B cell (primary cell): ENCODE data around the gene TENM4. TPM values are rescaled to one million over a fixed set of nuclear protein-coding genes. Genes with fewer than 3 reads are reported as not detected.

Experiments used
- ATAC-seq: fragments of 200-7000 bp; cut with Tn5 transposase; one replicate; pipeline ENCODE4 v1.10.0; 2021; ENCODE audit warnings: low read depth, mild to moderate bottlenecking, moderate number of reproducible peaks, moderate library complexity
- CTCF ChIA-PET: fragments of 350-600 bp; sonication (Branson Sonifier 250); formaldehyde crosslinking; loops from one replicate; lab custom pipeline; 2021; ENCODE audit warnings: antibody characterized with exemption, inconsistent platforms; lab: Charles Lee
- POLR2A ChIA-PET: fragments of 350-600 bp; sonication (Branson Sonifier 250); formaldehyde crosslinking; loops from one replicate; lab custom pipeline; 2021; ENCODE audit warnings: antibody characterized with exemption; lab: Charles Lee
- DNase-seq: peaks from one replicate; pipeline ENCODE4 v3.0.0; 2013
- H2AFZ ChIP-seq: 2 replicates; pipeline ENCODE4 v1.6.1; 2012; ENCODE audit warnings: mild to moderate bottlenecking, low read depth, low read length; ENCODE audit not compliant: insufficient read depth, poor library complexity, severe bottlenecking
- H3K27ac ChIP-seq, 2 donors: 1 replicate in 1 of 2; 2 replicates in 1 of 2; pipeline ENCODE4 v1.5.1; 2012 to 2013; ENCODE audit warnings: low read length in 2 of 2, mild to moderate bottlenecking in 2 of 2, moderate library complexity in 1 of 2
- H3K27me3 ChIP-seq, 4 experiments: fragments of 200-600 bp in 1 of 4; sonication (generic) in 1 of 4; replicated peaks in 1 of 4; 1 replicate in 2 of 4; 2 replicates in 2 of 4; pipeline versions ENCODE4 v1.6.1 to v1.7.0; 2013 to 2016; ENCODE audit warnings: low read length in 3 of 4, mild to moderate bottlenecking in 2 of 4, mixed read lengths in 1 of 4, moderate library complexity in 1 of 4; ENCODE audit not compliant: insufficient read depth in 4 of 4, control insufficient read depth in 3 of 4; ENCODE audit errors: control extremely low read depth in 1 of 4
- H3K36me3 ChIP-seq, 2 experiments: replicated peaks in 1 of 2; 1 replicate in 1 of 2; 2 replicates in 1 of 2; pipeline versions ENCODE4 v1.6.1 to v1.7.1; 2013; ENCODE audit warnings: low read length in 1 of 2; ENCODE audit not compliant: insufficient read depth in 2 of 2, control insufficient read depth in 1 of 2; ENCODE audit errors: control extremely low read depth in 1 of 2, extremely low read depth in 1 of 2
- H3K4me1 ChIP-seq, 2 donors: fragments of 200-600 bp in 1 of 2; sonication (generic) in 1 of 2; 1 replicate in 1 of 2; 2 replicates in 1 of 2; pipeline versions ENCODE4 v1.5.1 to v1.6.1; 2013 to 2017; ENCODE audit warnings: low read length in 2 of 2; ENCODE audit not compliant: control insufficient read depth in 2 of 2, insufficient read depth in 2 of 2
- H3K4me2 ChIP-seq: replicated peaks from 2 replicates; pipeline ENCODE3; 2012; ENCODE audit warnings: mild to moderate bottlenecking, low read depth, low read length; ENCODE audit not compliant: poor library complexity, severe bottlenecking
- H3K4me3 ChIP-seq, 5 experiments: fragments of 200-600 bp in 1 of 5; sonication (generic) in 1 of 5; 1 replicate in 3 of 5; 2 replicates in 2 of 5; pipeline versions ENCODE4 v1.5.1 to v1.7.0; 2011 to 2016; ENCODE audit warnings: low read length in 4 of 5, mild to moderate bottlenecking in 4 of 5, low read depth in 2 of 5, control low read depth in 1 of 5, moderate library complexity in 1 of 5; ENCODE audit not compliant: insufficient read depth in 1 of 5; ENCODE audit errors: control extremely low read depth in 1 of 5, extremely low read depth in 1 of 5
- H3K79me2 ChIP-seq: fragments of 200-600 bp; sonication (generic); one replicate; pipeline ENCODE4 v1.6.0; 2016; ENCODE audit warnings: low read length; ENCODE audit not compliant: control insufficient read depth, insufficient read depth
- H3K9ac ChIP-seq: fragments of 200-600 bp; sonication (generic); 2 replicates; pipeline ENCODE4 v1.6.1; 2017; ENCODE audit warnings: mild to moderate bottlenecking, low read length, moderate library complexity
- H3K9me3 ChIP-seq, 3 donors: one replicate each; pipeline versions ENCODE4 v1.6.1 to v1.7.1; 2013; ENCODE audit warnings: low read length in 2 of 3; ENCODE audit not compliant: control insufficient read depth in 2 of 3, insufficient read depth in 1 of 3; ENCODE audit errors: control extremely low read depth in 1 of 3
- H4K20me1 ChIP-seq: 2 replicates; pipeline ENCODE4 v1.6.0; 2012; ENCODE audit warnings: mild to moderate bottlenecking, low read length; ENCODE audit not compliant: insufficient read depth, control insufficient read depth, poor library complexity, severe bottlenecking
- H3K27ac Mint-ChIP-seq: one replicate; pipeline ENCODE4 v1.8.0; 2021; ENCODE audit warnings: mixed read lengths
- H3K27me3 Mint-ChIP-seq: one replicate; pipeline ENCODE4 v1.8.0; 2021; ENCODE audit warnings: mixed read lengths
- H3K4me1 Mint-ChIP-seq: one replicate; pipeline ENCODE4 v1.8.0; 2021; ENCODE audit warnings: mixed read lengths
- H3K4me3 Mint-ChIP-seq: one replicate; pipeline ENCODE4 v1.8.0; 2021; ENCODE audit warnings: mixed read lengths
- H3K9me3 Mint-ChIP-seq: one replicate; pipeline ENCODE4 v1.8.0; 2022; ENCODE audit warnings: mixed read lengths; ENCODE audit not compliant: insufficient read depth
- EZH2 ChIP-seq: IDR thresholded peaks from 2 replicates; pipeline ENCODE4 v1.6.1; 2012; ENCODE audit warnings: borderline replicate concordance, low read depth, mild to moderate bottlenecking, moderate library complexity, low read length; ENCODE audit not compliant: insufficient read depth, poor library complexity, severe bottlenecking
- WGBS: methylation state at CpG from one replicate; pipeline ENCODE4 v1.1.5; 2013; ENCODE audit warnings: missing lambda C conversion rate; ENCODE audit not compliant: insufficient coverage; 5-methylcytosine and 5-hydroxymethylcytosine counted together
- intact Hi-C: fragments of 100-400 bp; cut with micrococcal nuclease; formaldehyde crosslinking; loops from one replicate; pipeline ENCODE4 v1.10.0; 2022
- polyA plus RNA-seq: library from polyadenylated mRNA; depleted of rRNA; stranded (reverse); fragments of >200 nt; gene quantifications from 2 replicates; pipeline ENCODE4 v1.2.3, GENCODE V29; 2012
- total RNA-seq, 2 donors: library from RNA; stranded (reverse); fragments of 120-200 nt in 1 of 2; gene quantifications; 1 replicate in 1 of 2; 2 replicates in 1 of 2; pipeline versions ENCODE4 v1.2.3 to v1.2.4, GENCODE V29; 2013 to 2022
- TF ChIP-seq, protein P1 (sequence below): fragments of 200-600 bp; IDR thresholded peaks from one replicate; pipeline ENCODE4 v1.8.0; 2022; ENCODE audit warnings: antibody characterized with exemption, mild to moderate bottlenecking

The TENM4 gene
- total and polyA plus RNA-seq, 2 donors (not counting 1 experiment from before 2014, with no cell fraction given), result 0.09 to 5.7 TPM

DNA sequence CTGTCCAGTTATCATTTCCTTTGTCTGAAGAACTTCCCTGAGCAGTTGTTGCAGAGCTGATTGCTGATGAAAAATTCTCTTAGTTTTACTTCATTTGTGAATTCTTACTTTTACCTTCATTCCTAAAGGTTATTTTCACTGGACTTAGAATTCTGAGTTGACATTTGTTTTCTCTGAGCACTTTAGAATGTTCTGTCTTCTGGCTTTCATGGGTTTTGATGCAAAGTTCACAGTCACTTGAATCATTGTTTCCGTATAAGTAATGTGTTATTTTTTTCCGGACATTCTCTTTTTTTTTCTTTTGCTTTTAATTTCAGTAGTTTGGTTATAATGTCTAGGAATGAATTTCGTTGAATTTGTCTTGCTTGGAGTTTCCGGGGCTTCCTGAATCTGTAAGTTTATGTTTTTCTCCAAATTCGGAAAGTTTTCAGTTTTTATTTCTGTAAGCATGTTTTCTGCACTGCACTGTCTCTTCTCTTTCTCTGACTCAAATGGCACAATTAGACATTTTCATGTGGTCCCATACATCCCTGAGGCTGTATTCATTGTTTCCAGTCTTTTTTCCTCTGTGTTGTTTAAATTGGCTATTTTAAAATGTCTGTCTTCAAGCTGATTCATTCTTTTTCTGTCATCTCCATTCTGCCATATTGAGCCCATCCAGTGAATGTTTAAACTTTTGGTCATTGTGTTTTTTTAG, 797.7 kb downstream of the TENM4 start:
- WGBS, result no CpG with 5 or more reads among the region's 5 CpGs
- H3K4me1 ChIP-seq, result no peaks in the 10 kb centered on the region
- Mint-ChIP-seq H3K27ac (no peak overlapping the region), H3K9me3 (no peaks in the 10 kb centered on the region), H3K4me1 (no peaks in the 10 kb centered on the region), H3K4me3 (no peak overlapping the region), H3K27me3 (peaks cover 15% of the 10 kb centered on the region)
- no peaks in the 10 kb centered on the region for H3K27me3 ChIP-seq
- no peaks in the 10 kb centered on the region for H4K20me1 ChIP-seq
- H3K79me2 ChIP-seq, result no peaks in the 10 kb centered on the region
- no peak overlapping the region for H3K4me3 ChIP-seq
- no peak overlapping the region for H3K27ac ChIP-seq
- ATAC-seq (no peak), DNase-seq (no peak)
- intact Hi-C loops, result loop anchor here (10.0 kb wide), 1 partner anchor 1512 kb away; no protein-coding TSS in a partner anchor
- no peak overlapping the region for H3K4me2 ChIP-seq
- no peak for TF ChIP-seq EZH2
- TF ChIP-seq, protein P1, sequence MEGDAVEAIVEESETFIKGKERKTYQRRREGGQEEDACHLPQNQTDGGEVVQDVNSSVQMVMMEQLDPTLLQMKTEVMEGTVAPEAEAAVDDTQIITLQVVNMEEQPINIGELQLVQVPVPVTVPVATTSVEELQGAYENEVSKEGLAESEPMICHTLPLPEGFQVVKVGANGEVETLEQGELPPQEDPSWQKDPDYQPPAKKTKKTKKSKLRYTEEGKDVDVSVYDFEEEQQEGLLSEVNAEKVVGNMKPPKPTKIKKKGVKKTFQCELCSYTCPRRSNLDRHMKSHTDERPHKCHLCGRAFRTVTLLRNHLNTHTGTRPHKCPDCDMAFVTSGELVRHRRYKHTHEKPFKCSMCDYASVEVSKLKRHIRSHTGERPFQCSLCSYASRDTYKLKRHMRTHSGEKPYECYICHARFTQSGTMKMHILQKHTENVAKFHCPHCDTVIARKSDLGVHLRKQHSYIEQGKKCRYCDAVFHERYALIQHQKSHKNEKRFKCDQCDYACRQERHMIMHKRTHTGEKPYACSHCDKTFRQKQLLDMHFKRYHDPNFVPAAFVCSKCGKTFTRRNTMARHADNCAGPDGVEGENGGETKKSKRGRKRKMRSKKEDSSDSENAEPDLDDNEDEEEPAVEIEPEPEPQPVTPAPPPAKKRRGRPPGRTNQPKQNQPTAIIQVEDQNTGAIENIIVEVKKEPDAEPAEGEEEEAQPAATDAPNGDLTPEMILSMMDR, result no peak
- H2AFZ ChIP-seq, result no peak overlapping the region
- H3K9ac ChIP-seq, result no peak overlapping the region
- H3K36me3 ChIP-seq, result no peaks in the 10 kb centered on the region
- POLR2A ChIA-PET, result no interaction called here
- H3K9me3 ChIP-seq, result peaks cover 0 to 4% (median 0%) of the 10 kb centered on the region in 3 donors
- CTCF ChIA-PET, result interaction anchor here (0.7 kb wide), 1 partner anchor 134 kb away, joined by 3 read pairs; no protein-coding TSS in a partner anchor

DNA sequence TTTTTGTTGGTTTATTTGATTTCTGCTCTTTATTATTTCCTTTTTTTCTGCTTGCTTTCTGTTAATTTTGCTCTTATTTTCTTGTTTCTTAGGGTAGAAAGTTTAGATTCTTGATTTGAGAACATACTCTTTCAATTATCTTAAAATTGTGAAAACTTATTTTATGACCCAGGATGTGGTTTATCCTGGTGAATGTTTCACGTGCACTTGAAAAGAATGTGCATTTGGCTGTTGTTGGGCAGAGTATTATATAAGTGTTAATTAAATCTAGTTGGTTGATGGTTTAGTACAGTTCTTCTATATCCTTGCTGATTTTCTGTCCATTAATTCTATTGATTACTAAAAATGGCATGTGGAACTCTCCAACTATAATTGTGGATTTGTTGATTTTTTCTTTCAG, 799.3 kb downstream of the TENM4 start:
- Mint-ChIP-seq H3K9me3 (no peaks in the 10 kb centered on the region), H3K27ac (no peak overlapping the region), H3K4me3 (no peak overlapping the region), H3K27me3 (peaks cover 16% of the 10 kb centered on the region), H3K4me1 (no peaks in the 10 kb centered on the region)
- WGBS, result no CpG with 5 or more reads among the region's 1 CpG
- Histone ChIP-seq H4K20me1 (no peaks in the 10 kb centered on the region), H3K9me3 (peaks cover 0 to 4% (median 0%) of the 10 kb centered on the region in 3 donors), H2AFZ (no peak overlapping the region), H3K4me1 (no peaks in the 10 kb centered on the region), H3K9ac (no peak overlapping the region), H3K36me3 (no peaks in the 10 kb centered on the region), H3K27ac (no peak overlapping the region), H3K79me2 (no peaks in the 10 kb centered on the region), H3K4me2 (no peak overlapping the region), H3K4me3 (no peak overlapping the region), H3K27me3 (no peaks in the 10 kb centered on the region)
- ATAC-seq (no peak), DNase-seq (no peak)
- ChIA-PET CTCF (no interaction called here), POLR2A (no interaction called here)
- intact Hi-C loops, result loop anchor here (10.0 kb wide), 1 partner anchor 1513 kb away; no protein-coding TSS in a partner anchor
- TF ChIP-seq, protein P1, result no peak
- no peak for TF ChIP-seq EZH2
